Measurements from ENCODE around the gene LYRM2. TPM values are rescaled to one million over a fixed set of nuclear protein-coding genes. Genes with fewer than 3 reads are reported as not detected.

LYRM2 gene
- total RNA-seq, 4 donors from 2014 or later: 18.9 to 24.5 (median 19.9) TPM

GRCh38 chr6:89539779-89540178 is 98.8 kb downstream of the LYRM2 start:
- TF ChIP-seq, protein P1, sequence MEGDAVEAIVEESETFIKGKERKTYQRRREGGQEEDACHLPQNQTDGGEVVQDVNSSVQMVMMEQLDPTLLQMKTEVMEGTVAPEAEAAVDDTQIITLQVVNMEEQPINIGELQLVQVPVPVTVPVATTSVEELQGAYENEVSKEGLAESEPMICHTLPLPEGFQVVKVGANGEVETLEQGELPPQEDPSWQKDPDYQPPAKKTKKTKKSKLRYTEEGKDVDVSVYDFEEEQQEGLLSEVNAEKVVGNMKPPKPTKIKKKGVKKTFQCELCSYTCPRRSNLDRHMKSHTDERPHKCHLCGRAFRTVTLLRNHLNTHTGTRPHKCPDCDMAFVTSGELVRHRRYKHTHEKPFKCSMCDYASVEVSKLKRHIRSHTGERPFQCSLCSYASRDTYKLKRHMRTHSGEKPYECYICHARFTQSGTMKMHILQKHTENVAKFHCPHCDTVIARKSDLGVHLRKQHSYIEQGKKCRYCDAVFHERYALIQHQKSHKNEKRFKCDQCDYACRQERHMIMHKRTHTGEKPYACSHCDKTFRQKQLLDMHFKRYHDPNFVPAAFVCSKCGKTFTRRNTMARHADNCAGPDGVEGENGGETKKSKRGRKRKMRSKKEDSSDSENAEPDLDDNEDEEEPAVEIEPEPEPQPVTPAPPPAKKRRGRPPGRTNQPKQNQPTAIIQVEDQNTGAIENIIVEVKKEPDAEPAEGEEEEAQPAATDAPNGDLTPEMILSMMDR (IDR thresholded peaks at IDR 0.05): no peak
- TF ChIP-seq POLR2A (IDR thresholded peaks at IDR 0.05; ENCODE audit: low read depth) (no peak), POLR2AphosphoS5 (IDR thresholded peaks at IDR 0.05) (no peak), EP300 (IDR thresholded peaks at IDR 0.05) (no peak)
- WGBS: 91% methylated on average over 2 of the region's 2 CpGs
- Histone ChIP-seq H3K27me3 (no peaks in the 10 kb centered on the region), H3K4me1 (no peaks in the 10 kb centered on the region), H3K36me3 (no peaks in the 10 kb centered on the region), H3K4me3 (no peak overlapping the region), H3K9me3 (no peaks in the 10 kb centered on the region), H3K27ac (replicated peaks in 1 of 4) (no peak overlapping the region)
- DNase-seq (ENCODE audit: extremely low spot score): no peak
- intact Hi-C loops (cut with DNase I): no loop called here

DNA sequence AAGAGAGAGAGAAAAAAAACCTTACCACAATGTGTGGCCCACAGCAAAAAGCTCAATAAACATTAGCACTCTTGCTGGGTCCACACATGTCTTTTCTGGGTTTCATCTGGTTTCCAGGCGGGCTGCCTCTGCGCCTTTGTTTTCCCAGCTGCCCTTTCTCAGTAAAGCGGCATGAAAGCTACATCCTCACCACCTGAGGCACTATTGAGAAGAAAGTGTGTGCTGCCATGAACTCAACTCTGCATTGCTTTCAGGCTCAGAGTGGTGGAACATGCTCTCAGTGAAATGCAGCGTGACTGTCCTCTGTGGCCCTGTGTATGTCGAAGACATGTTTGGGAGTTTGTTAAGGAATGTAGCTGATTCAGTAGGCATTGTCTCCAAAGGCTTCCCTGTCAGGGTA is 102.3 kb downstream of the LYRM2 start:
- WGBS: 92% methylated on average over 5 of the region's 5 CpGs

DNA sequence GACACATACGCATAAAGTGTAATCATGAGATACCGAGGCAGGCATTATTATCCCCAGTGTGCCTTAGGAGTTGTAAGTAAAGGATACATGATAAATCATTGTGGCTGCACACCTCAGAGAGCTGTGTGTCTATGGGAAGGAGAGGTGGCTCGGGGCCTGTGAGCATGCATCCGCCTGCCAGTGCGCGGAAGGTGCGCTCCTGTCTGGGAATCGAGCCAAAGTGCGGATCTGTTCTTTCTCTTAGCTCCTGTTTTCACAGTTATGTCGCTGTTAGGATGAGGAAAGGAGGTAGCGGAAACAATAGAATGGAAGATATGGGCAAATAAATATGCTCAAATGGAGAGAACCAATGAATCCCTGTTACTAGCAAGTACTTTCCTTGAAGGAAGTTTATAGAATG is 107.6 kb downstream of the LYRM2 start:
- WGBS: 88% methylated on average over 11 of the region's 11 CpGs
- Histone ChIP-seq H3K4me3 (no peak overlapping the region), H3K27me3 (no peaks in the 10 kb centered on the region), H3K4me1 (peaks cover 0 to 4% (median 0%) of the 10 kb centered on the region in 4 donors), H3K9me3 (no peaks in the 10 kb centered on the region), H3K36me3 (no peaks in the 10 kb centered on the region), H3K27ac (replicated peaks in 1 of 4) (no peak overlapping the region)
- TF ChIP-seq, protein P1 (IDR thresholded peaks at IDR 0.05): no peak
- TF ChIP-seq POLR2AphosphoS5 (IDR thresholded peaks at IDR 0.05) (no peak), EP300 (IDR thresholded peaks at IDR 0.05) (no peak), POLR2A (IDR thresholded peaks at IDR 0.05; ENCODE audit: low read depth) (no peak)
- no peak for DNase-seq (ENCODE audit: extremely low spot score)
- intact Hi-C loops (cut with DNase I): no loop called here

More for the DNA sequence above, 102.3 kb downstream of the LYRM2 start:
- H3K4me3 ChIP-seq: no peak overlapping the region
- H3K36me3 ChIP-seq: no peaks in the 10 kb centered on the region
- no peaks in the 10 kb centered on the region for H3K4me1 ChIP-seq
- no peaks in the 10 kb centered on the region for H3K27me3 ChIP-seq
- intact Hi-C loops (cut with DNase I): no loop called here
- no peaks in the 10 kb centered on the region for H3K9me3 ChIP-seq
- DNase-seq (ENCODE audit: extremely low spot score): no peak
- no peak overlapping the region for H3K27ac ChIP-seq (replicated peaks in 1 of 4)
- TF ChIP-seq, protein P1 (IDR thresholded peaks at IDR 0.05): no peak

GRCh38 chr6:89528866-89529265 is 109.7 kb downstream of the LYRM2 start:
- H3K9me3 ChIP-seq: no peaks in the 10 kb centered on the region
- H3K27ac ChIP-seq (replicated peaks in 1 of 4): no peak overlapping the region
- no peaks in the 10 kb centered on the region for H3K27me3 ChIP-seq
- H3K36me3 ChIP-seq: no peaks in the 10 kb centered on the region
- H3K4me3 ChIP-seq: no peak overlapping the region
- DNase-seq (ENCODE audit: extremely low spot score): no peak
- TF ChIP-seq POLR2AphosphoS5 (IDR thresholded peaks at IDR 0.05) (no peak), EP300 (IDR thresholded peaks at IDR 0.05) (no peak), POLR2A (IDR thresholded peaks at IDR 0.05; ENCODE audit: low read depth) (no peak)
- TF ChIP-seq, protein P1 (IDR thresholded peaks at IDR 0.05): no peak
- intact Hi-C loops (cut with DNase I): no loop called here
- H3K4me1 ChIP-seq: peaks cover 0 to 7% (median 0%) of the 10 kb centered on the region in 4 donors

GRCh38 chr6:89527634-89528033 is 110.9 kb downstream of the LYRM2 start:
- 88% methylated on average over 2 of the region's 2 CpGs for WGBS
- TF ChIP-seq EP300 (IDR thresholded peaks at IDR 0.05) (no peak), POLR2A (IDR thresholded peaks at IDR 0.05; ENCODE audit: low read depth) (no peak), POLR2AphosphoS5 (IDR thresholded peaks at IDR 0.05) (no peak)
- TF ChIP-seq, protein P1 (IDR thresholded peaks at IDR 0.05): no peak
- DNase-seq (ENCODE audit: extremely low spot score): no peak
- no peaks in the 10 kb centered on the region for H3K27me3 ChIP-seq
- H3K27ac ChIP-seq (replicated peaks in 1 of 4): no peak overlapping the region
- no peaks in the 10 kb centered on the region for H3K36me3 ChIP-seq
- intact Hi-C loops (cut with DNase I): no loop called here
- peaks cover 0 to 7% (median 0%) of the 10 kb centered on the region in 4 donors for H3K4me1 ChIP-seq
- H3K9me3 ChIP-seq: no peaks in the 10 kb centered on the region
- no peak overlapping the region for H3K4me3 ChIP-seq
